ENCODE results near the gene SIRPA. TPM values are rescaled to one million over a fixed set of nuclear protein-coding genes. Genes with fewer than 3 reads are reported as not detected.

Gene SIRPA
- total and polyA plus RNA-seq, 2 of the 8 experiments (the other 6 are each of a cell fraction or from before 2014, with no cell fraction given), result 3.9 to 4.3 TPM

DNA sequence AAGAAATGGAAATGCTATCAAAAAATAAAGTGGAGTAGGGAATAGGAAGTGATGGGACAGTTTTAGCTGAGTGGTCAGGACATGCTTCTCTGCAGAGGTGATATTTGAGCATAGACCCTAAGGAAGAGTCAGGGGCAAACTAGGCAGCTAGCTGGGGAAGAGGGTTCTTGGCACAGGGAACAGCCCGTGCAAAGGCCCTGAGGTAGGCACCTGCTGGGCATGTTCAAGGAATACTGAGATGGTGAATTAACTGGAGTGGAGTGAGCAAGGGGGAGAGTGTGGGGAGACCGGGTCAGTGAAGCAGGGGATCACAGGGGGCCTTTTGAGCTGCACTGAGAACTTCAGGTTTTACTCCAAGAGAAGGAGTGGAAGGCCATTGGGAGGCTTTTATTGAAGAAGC lies 7.5 kb upstream of the SIRPA start (continued):
- TF ChIP-seq, protein P1, sequence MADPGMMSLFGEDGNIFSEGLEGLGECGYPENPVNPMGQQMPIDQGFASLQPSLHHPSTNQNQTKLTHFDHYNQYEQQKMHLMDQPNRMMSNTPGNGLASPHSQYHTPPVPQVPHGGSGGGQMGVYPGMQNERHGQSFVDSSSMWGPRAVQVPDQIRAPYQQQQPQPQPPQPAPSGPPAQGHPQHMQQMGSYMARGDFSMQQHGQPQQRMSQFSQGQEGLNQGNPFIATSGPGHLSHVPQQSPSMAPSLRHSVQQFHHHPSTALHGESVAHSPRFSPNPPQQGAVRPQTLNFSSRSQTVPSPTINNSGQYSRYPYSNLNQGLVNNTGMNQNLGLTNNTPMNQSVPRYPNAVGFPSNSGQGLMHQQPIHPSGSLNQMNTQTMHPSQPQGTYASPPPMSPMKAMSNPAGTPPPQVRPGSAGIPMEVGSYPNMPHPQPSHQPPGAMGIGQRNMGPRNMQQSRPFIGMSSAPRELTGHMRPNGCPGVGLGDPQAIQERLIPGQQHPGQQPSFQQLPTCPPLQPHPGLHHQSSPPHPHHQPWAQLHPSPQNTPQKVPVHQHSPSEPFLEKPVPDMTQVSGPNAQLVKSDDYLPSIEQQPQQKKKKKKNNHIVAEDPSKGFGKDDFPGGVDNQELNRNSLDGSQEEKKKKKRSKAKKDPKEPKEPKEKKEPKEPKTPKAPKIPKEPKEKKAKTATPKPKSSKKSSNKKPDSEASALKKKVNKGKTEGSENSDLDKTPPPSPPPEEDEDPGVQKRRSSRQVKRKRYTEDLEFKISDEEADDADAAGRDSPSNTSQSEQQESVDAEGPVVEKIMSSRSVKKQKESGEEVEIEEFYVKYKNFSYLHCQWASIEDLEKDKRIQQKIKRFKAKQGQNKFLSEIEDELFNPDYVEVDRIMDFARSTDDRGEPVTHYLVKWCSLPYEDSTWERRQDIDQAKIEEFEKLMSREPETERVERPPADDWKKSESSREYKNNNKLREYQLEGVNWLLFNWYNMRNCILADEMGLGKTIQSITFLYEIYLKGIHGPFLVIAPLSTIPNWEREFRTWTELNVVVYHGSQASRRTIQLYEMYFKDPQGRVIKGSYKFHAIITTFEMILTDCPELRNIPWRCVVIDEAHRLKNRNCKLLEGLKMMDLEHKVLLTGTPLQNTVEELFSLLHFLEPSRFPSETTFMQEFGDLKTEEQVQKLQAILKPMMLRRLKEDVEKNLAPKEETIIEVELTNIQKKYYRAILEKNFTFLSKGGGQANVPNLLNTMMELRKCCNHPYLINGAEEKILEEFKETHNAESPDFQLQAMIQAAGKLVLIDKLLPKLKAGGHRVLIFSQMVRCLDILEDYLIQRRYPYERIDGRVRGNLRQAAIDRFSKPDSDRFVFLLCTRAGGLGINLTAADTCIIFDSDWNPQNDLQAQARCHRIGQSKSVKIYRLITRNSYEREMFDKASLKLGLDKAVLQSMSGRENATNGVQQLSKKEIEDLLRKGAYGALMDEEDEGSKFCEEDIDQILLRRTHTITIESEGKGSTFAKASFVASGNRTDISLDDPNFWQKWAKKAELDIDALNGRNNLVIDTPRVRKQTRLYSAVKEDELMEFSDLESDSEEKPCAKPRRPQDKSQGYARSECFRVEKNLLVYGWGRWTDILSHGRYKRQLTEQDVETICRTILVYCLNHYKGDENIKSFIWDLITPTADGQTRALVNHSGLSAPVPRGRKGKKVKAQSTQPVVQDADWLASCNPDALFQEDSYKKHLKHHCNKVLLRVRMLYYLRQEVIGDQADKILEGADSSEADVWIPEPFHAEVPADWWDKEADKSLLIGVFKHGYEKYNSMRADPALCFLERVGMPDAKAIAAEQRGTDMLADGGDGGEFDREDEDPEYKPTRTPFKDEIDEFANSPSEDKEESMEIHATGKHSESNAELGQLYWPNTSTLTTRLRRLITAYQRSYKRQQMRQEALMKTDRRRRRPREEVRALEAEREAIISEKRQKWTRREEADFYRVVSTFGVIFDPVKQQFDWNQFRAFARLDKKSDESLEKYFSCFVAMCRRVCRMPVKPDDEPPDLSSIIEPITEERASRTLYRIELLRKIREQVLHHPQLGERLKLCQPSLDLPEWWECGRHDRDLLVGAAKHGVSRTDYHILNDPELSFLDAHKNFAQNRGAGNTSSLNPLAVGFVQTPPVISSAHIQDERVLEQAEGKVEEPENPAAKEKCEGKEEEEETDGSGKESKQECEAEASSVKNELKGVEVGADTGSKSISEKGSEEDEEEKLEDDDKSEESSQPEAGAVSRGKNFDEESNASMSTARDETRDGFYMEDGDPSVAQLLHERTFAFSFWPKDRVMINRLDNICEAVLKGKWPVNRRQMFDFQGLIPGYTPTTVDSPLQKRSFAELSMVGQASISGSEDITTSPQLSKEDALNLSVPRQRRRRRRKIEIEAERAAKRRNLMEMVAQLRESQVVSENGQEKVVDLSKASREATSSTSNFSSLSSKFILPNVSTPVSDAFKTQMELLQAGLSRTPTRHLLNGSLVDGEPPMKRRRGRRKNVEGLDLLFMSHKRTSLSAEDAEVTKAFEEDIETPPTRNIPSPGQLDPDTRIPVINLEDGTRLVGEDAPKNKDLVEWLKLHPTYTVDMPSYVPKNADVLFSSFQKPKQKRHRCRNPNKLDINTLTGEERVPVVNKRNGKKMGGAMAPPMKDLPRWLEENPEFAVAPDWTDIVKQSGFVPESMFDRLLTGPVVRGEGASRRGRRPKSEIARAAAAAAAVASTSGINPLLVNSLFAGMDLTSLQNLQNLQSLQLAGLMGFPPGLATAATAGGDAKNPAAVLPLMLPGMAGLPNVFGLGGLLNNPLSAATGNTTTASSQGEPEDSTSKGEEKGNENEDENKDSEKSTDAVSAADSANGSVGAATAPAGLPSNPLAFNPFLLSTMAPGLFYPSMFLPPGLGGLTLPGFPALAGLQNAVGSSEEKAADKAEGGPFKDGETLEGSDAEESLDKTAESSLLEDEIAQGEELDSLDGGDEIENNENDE (IDR thresholded peaks at IDR 0.05; ENCODE audit: insufficient replicate concordance, low read length), result no peak
- TF ChIP-seq SP4 (IDR thresholded peaks at IDR 0.05; ENCODE audit: low read length) (no peak), EGR1 (IDR thresholded peaks at IDR 0.05; ENCODE audit: borderline replicate concordance, low read depth, low read length) (no peak), TBP (IDR thresholded peaks at IDR 0.05; ENCODE audit: low read depth, low read length) (no peak), YY1 (IDR thresholded peaks at IDR 0.05; ENCODE audit: low read depth, low read length) (no peak), EP300 (IDR thresholded peaks at IDR 0.05; ENCODE audit: borderline replicate concordance in 1 of 2, low read depth in 2 of 2, low read length in 2 of 2) (no peak)
